HepG2 (cell line): ENCODE data around the gene LAMA5. TPM values are rescaled to one million over a fixed set of nuclear protein-coding genes. Genes with fewer than 3 reads are reported as not detected.

ENCODE experiments used
- DNMT3B ChIP-seq: conservative IDR thresholded peaks from 2 replicates; pipeline ENCODE4 v1.6.1; 2016; ENCODE audit warnings: missing biosample characterization, control low read depth
- HMGXB3 ChIP-seq: sonication (generic); formaldehyde crosslinking; IDR thresholded peaks from 2 replicates; pipeline ENCODE4 v1.4.0; 2020; ENCODE audit warnings: missing genetic modification reagents, borderline replicate concordance
- HNRNPLL ChIP-seq: fragments of 200-400 bp; formaldehyde crosslinking; IDR thresholded peaks from 2 replicates; pipeline ENCODE4 v1.6.1; 2017; ENCODE audit warnings: mild to moderate bottlenecking, low read depth, low read length; ENCODE audit not compliant: poor library complexity, severe bottlenecking
- KLF15 ChIP-seq: sonication (generic); formaldehyde crosslinking; IDR thresholded peaks from 2 replicates; pipeline ENCODE4 v1.8.1; 2023; ENCODE audit warnings: borderline replicate concordance, mild to moderate bottlenecking, inconsistent platforms, missing genetic modification reagents, mixed read lengths
- MEIS1 ChIP-seq: sonication (generic); formaldehyde crosslinking; IDR thresholded peaks from 2 replicates; pipeline ENCODE4 v1.9.0; 2021; ENCODE audit warnings: mild to moderate bottlenecking, missing genetic modification reagents, moderate library complexity, borderline replicate concordance
- MEIS2 ChIP-seq: sonication (generic); formaldehyde crosslinking; IDR thresholded peaks from 2 replicates; pipeline ENCODE4 v1.9.0; 2021; ENCODE audit warnings: mild to moderate bottlenecking, missing genetic modification reagents
- NAIF1 ChIP-seq: sonication (generic); formaldehyde crosslinking; IDR thresholded peaks from 2 replicates; pipeline ENCODE4 v1.5.0; 2020; ENCODE audit warnings: mild to moderate bottlenecking, missing genetic modification reagents, borderline replicate concordance
- PLRG1 ChIP-seq: fragments of 450-650 bp; conservative IDR thresholded peaks from 2 replicates; pipeline ENCODE4 v1.6.1; 2016
- RBFOX2 ChIP-seq: fragments of 200-400 bp; formaldehyde crosslinking; IDR thresholded peaks from 2 replicates; pipeline ENCODE4 v1.6.1; 2017; ENCODE audit warnings: low read depth, mild to moderate bottlenecking, low read length
- RELA ChIP-seq: sonication (generic); formaldehyde crosslinking; IDR thresholded peaks from 2 replicates; pipeline ENCODE4 v1.4.0; 2020; ENCODE audit warnings: missing genetic modification reagents
- REPIN1 ChIP-seq: sonication (generic); formaldehyde crosslinking; IDR thresholded peaks from 2 replicates; pipeline ENCODE4 v1.8.0; 2022; ENCODE audit warnings: missing genetic modification reagents, low read depth, mild to moderate bottlenecking, borderline replicate concordance
- RFXANK ChIP-seq: IDR thresholded peaks from 2 replicates; pipeline ENCODE4 v1.6.1; 2016
- TEAD3 ChIP-seq: optimal IDR thresholded peaks from 2 replicates; pipeline ENCODE3; 2016; ENCODE audit warnings: borderline replicate concordance
- ZFP1 ChIP-seq: IDR thresholded peaks from 2 replicates; pipeline ENCODE4 v1.6.1; 2016
- ZFX ChIP-seq: sonication (generic); formaldehyde crosslinking; IDR thresholded peaks from 2 replicates; pipeline ENCODE4 v1.4.0; 2020; ENCODE audit warnings: mild to moderate bottlenecking, low read depth, missing genetic modification reagents, moderate library complexity
- ZMYM2 ChIP-seq: sonication (generic); formaldehyde crosslinking; IDR thresholded peaks from 2 replicates; pipeline ENCODE4 v1.8.0; 2022; ENCODE audit warnings: mild to moderate bottlenecking, missing genetic modification reagents
- ZNF331 ChIP-seq: sonication (generic); formaldehyde crosslinking; IDR thresholded peaks from 2 replicates; pipeline ENCODE4 v1.4.0; 2020; ENCODE audit warnings: missing genetic modification reagents
- ZNF547 ChIP-seq: sonication (generic); formaldehyde crosslinking; IDR thresholded peaks from 2 replicates; pipeline ENCODE4 v1.5.1; 2020; ENCODE audit warnings: mild to moderate bottlenecking, missing genetic modification reagents
- ZNF562 ChIP-seq: sonication (generic); formaldehyde crosslinking; IDR thresholded peaks from 2 replicates; pipeline ENCODE4 v1.8.0; 2022; ENCODE audit warnings: missing genetic modification reagents, borderline replicate concordance
- ZNF572 ChIP-seq: sonication (generic); formaldehyde crosslinking; IDR thresholded peaks from 2 replicates; pipeline ENCODE4 v1.5.1; 2020; ENCODE audit warnings: mild to moderate bottlenecking, missing genetic modification reagents
- ZNF605 ChIP-seq: sonication (generic); formaldehyde crosslinking; IDR thresholded peaks from 2 replicates; pipeline ENCODE4 v1.8.0; 2022; ENCODE audit warnings: mild to moderate bottlenecking, missing genetic modification reagents
- ZNF879 ChIP-seq: sonication (generic); formaldehyde crosslinking; IDR thresholded peaks from 2 replicates; pipeline ENCODE4 v1.8.1; 2023; ENCODE audit warnings: missing genetic modification reagents
- ZSCAN5A ChIP-seq: sonication (generic); formaldehyde crosslinking; IDR thresholded peaks from 2 replicates; pipeline ENCODE4 v1.8.0; 2022; ENCODE audit warnings: mild to moderate bottlenecking, missing genetic modification reagents, borderline replicate concordance
- ZUFSP ChIP-seq: sonication (generic); formaldehyde crosslinking; IDR thresholded peaks from 2 replicates; pipeline ENCODE4 v1.9.0; 2021; ENCODE audit warnings: missing genetic modification reagents, mild to moderate bottlenecking, borderline replicate concordance
- polyA plus RNA-seq, 8 experiments: library from polyadenylated mRNA; depleted of rRNA in 3 of 8; stranded (reverse) in 7 of 8; unstranded in 1 of 8; fragments of >200 nt; fragmentation: Illumina TruSeq in 4 of 8; extraction: Trizol in 4 of 8; gene quantifications; 2 replicates each; pipeline versions ENCODE4 v1.2.1 to v1.2.3, GENCODE V29; 2011 to 2016; ENCODE audit warnings: low read depth in 4 of 8, missing spikeins in 1 of 8, mixed read lengths in 1 of 8; ENCODE audit not compliant: insufficient read depth in 1 of 8
- total RNA-seq, 5 experiments: library from RNA; depleted of rRNA; stranded (reverse); fragments of >200 nt; fragmentation: Illumina TruSeq; extraction: Trizol; gene quantifications; 2 replicates each; pipeline ENCODE4 v1.2.3, GENCODE V29; 2016; ENCODE audit warnings: low read depth in 1 of 5

Gene LAMA5
- total and polyA plus RNA-seq, 2 of the 13 experiments (the other 11 are each of a cell fraction or from before 2014, with no cell fraction given): 21.0 to 44.7 TPM

- peak; percentile 60; the same call in 1 of the 2 replicates for TF ChIP-seq MEIS2 (CRISPR knock-in tag)
- TF ChIP-seq HMGXB3 (CRISPR knock-in tag): peak; percentile 89
- TF ChIP-seq ZNF547 (CRISPR knock-in tag): no peak; the same call in none of the 2 replicates
- TF ChIP-seq NAIF1 (CRISPR knock-in tag): no peak
- no peak for TF ChIP-seq PLRG1
- TF ChIP-seq TEAD3 (CRISPR knock-in tag): peak; percentile 63
- no peak for TF ChIP-seq ZNF572 (CRISPR knock-in tag)
- peak; percentile 76 for TF ChIP-seq ZNF605 (CRISPR knock-in tag)
- TF ChIP-seq REPIN1 (CRISPR knock-in tag): no peak
- peak; percentile 36; the same call in 1 of the 2 replicates for TF ChIP-seq KLF15 (CRISPR knock-in tag)
- peak; percentile 87; the same call in 1 of the 2 replicates for TF ChIP-seq DNMT3B
- TF ChIP-seq ZNF562 (CRISPR knock-in tag): no peak
- TF ChIP-seq RBFOX2: peak; percentile 95
- peak; percentile 71 for TF ChIP-seq ZFX (CRISPR knock-in tag)
- TF ChIP-seq ZNF879 (CRISPR knock-in tag): no peak
- peak; percentile 47; the same call in 1 of the 2 replicates for TF ChIP-seq MEIS1 (CRISPR knock-in tag)
- no peak for TF ChIP-seq ZSCAN5A
- no peak; the same call in 1 of the 2 replicates for TF ChIP-seq RELA
- TF ChIP-seq ZNF331 (CRISPR knock-in tag): peak; percentile 82
- no peak for TF ChIP-seq RFXANK (CRISPR knock-in tag)
- TF ChIP-seq ZMYM2: no peak
- peak; percentile 85; the same call in 1 of the 2 replicates for TF ChIP-seq ZFP1
- TF ChIP-seq ZUFSP: no peak
- peak; percentile 88 for TF ChIP-seq HNRNPLL
Measured at GRCh38 chr20:62302341-62303061, 64.6 kb downstream of the LAMA5 start, which contains the start of gene ADRM1 (continued).
